ENCODE measurements around the gene PITRM1.
"Not testable (repeated sequence)": the region's sequence is repeated elsewhere in the genome, so short reads cannot be mapped to it uniquely, and the experiment has no call there.

Gene PITRM1

DNA sequence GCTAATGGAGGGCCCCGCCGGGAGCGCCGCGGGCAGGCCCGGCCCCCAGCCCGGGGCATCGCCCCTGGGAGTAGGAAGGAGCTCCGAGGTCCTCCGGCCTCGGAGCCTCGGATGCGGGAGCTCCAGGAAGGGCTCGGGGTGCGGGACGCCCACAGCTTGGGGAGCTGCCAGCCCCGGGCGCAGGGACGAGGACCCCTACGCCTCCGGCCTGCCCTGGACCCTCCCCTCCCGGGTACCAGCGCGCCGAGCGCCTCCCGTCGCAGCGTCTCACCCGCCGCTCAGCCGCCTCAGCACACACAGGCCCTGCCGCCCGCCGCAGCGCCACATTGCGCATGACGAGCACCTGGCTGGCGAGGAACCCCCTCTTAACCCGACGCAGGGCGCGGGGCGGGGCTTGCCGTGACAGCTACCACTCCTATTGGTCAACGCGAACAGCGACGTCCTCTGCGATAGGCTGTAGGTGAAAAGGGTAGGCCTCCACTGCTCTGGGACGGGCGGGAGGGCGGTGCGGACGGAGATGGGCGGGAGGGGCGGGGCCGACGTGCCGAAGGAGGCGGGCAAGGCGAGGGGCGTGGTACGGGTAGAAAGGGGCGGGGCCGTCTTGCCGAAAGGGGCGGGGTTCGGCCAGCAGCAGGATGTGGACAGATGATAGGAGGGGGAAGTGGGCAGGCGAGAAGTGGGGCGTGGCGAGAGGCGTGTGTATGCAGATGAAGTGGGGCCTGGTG, at the start of gene PITRM1:
Gene PITRM1, minus strand, starts transcription at position 337 of the 725 bp plus-strand sequence. Its CDS starts 10 bp downstream, at position 327.
- Histone ChIP-seq H3K9ac (ENCODE audit: low read length) (peak within 1 kb of the TSS; percentile 93), H3K36me3 (ENCODE audit: control insufficient read depth, insufficient read depth, low read length, severe bottlenecking) (peaks cover 24% of the 10 kb centered on the region), H3K4me3 (ENCODE audit: low read length) (peak within 1 kb of the TSS; percentile 87), H3K27me3 (replicated peaks; ENCODE audit: control insufficient read depth, insufficient read depth, low read length) (no peaks in the 10 kb centered on the region), H3K4me1 (ENCODE audit: control insufficient read depth, insufficient read depth, low read length) (peaks cover 13% of the 10 kb centered on the region), H3K9me3 (ENCODE audit: control insufficient read depth, low read length) (no peaks in the 10 kb centered on the region)
- DNase-seq (ENCODE audit: low read depth), result peak; percentile 99

GRCh38 chr10:3222068-3222467, 49.5 kb upstream of the PITRM1 start:
- Histone ChIP-seq H3K4me1 (ENCODE audit: control insufficient read depth, insufficient read depth, low read length) (peaks cover 9% of the 10 kb centered on the region), H3K27me3 (replicated peaks; ENCODE audit: control insufficient read depth, insufficient read depth, low read length) (no peaks in the 10 kb centered on the region), H3K9ac (ENCODE audit: low read length) (no peak overlapping the region), H3K4me3 (ENCODE audit: low read length) (no peak overlapping the region), H3K36me3 (ENCODE audit: control insufficient read depth, insufficient read depth, low read length, severe bottlenecking) (no peaks in the 10 kb centered on the region), H3K9me3 (ENCODE audit: control insufficient read depth, low read length) (no peaks in the 10 kb centered on the region)
- DNase-seq (ENCODE audit: low read depth), result peak; percentile 47

DNA sequence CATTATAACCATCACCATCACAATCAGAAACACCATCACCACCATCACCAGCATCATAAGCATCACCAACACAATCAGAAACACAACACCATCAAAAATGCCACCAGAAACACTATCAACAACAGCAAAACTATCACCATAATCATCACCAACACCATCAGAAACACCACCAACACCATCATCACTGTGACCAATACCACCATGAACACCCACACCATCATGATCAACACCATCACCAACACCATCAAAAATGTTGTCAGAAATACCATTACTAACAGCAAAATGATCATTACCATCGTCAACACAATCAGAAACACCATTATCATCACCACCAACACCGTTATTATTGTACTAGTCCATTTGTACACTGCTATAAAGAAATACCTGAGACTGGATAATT, 49.0 kb upstream of the PITRM1 start:
- not testable (repeated sequence) for H3K9ac ChIP-seq (ENCODE audit: low read length); DNase-seq (ENCODE audit: low read depth); H3K9me3 ChIP-seq (ENCODE audit: control insufficient read depth, low read length); H3K4me3 ChIP-seq (ENCODE audit: low read length); H3K4me1 ChIP-seq (ENCODE audit: control insufficient read depth, insufficient read depth, low read length); H3K27me3 ChIP-seq (replicated peaks; ENCODE audit: control insufficient read depth, insufficient read depth, low read length); H3K36me3 ChIP-seq (ENCODE audit: control insufficient read depth, insufficient read depth, low read length, severe bottlenecking)

- Histone ChIP-seq H3K36me3 (ENCODE audit: control insufficient read depth, insufficient read depth, low read length, severe bottlenecking) (no peaks in the 10 kb centered on the region), H3K9ac (ENCODE audit: low read length) (no peak overlapping the region), H3K4me3 (ENCODE audit: low read length) (no peak overlapping the region), H3K4me1 (ENCODE audit: control insufficient read depth, insufficient read depth, low read length) (peaks cover 3% of the 10 kb centered on the region), H3K27me3 (replicated peaks; ENCODE audit: control insufficient read depth, insufficient read depth, low read length) (no peaks in the 10 kb centered on the region), H3K9me3 (ENCODE audit: control insufficient read depth, low read length) (no peaks in the 10 kb centered on the region)
- no peak for DNase-seq (ENCODE audit: low read depth)
Observed at GRCh38 chr10:3220853-3221252, 48.3 kb upstream of the PITRM1 start.

DNA sequence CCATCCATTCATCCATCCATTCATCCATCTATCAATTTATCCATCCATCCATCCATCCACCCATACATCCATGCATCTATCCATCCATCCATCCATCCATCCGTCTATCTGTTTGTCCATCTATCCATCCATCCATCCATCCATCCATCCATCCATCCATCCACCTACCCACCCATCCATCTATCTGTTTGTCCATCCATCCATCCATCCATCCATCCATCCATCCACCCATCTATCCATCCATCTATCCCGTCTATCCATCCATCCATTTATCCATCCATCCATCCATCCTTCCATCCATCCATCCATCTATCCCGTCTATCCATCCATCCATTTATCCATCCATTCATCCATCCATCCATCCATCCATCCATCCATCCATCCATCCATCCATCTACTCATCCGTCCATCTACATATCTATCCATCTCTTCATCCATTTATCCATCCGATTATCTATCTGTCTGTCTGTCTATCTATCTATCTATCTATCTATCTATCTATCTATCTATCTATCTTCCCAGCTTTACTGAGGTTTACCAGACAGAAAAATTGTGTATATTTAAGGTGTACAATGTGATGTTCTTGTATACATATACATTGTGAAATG, 46.5 kb upstream of the PITRM1 start:
- not testable (repeated sequence) for DNase-seq (ENCODE audit: low read depth); H3K27me3 ChIP-seq (replicated peaks; ENCODE audit: control insufficient read depth, insufficient read depth, low read length); H3K4me1 ChIP-seq (ENCODE audit: control insufficient read depth, insufficient read depth, low read length); H3K36me3 ChIP-seq (ENCODE audit: control insufficient read depth, insufficient read depth, low read length, severe bottlenecking); H3K4me3 ChIP-seq (ENCODE audit: low read length); H3K9ac ChIP-seq (ENCODE audit: low read length); H3K9me3 ChIP-seq (ENCODE audit: control insufficient read depth, low read length)

DNA sequence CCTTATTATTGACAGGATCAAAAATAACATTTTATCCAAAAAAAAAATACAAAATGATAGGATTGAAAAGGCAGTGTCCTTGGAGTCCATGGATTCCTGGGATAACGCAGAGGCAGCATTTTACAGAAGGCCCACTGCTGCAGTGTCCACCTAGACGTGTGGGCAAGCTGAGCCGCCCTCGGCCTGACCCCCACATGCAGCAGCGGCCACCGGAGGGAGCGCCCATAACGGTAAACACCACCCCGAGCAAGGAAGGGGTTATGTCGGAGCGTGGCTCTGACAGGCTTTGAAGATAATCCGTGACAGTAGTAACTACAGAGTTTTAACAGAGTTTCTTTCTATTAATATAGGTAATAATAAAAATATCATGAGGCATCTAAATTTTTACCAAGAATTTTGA, 45.3 kb upstream of the PITRM1 start:
- DNase-seq (ENCODE audit: low read depth), result no peak
- Histone ChIP-seq H3K36me3 (ENCODE audit: control insufficient read depth, insufficient read depth, low read length, severe bottlenecking) (no peaks in the 10 kb centered on the region), H3K9me3 (ENCODE audit: control insufficient read depth, low read length) (no peaks in the 10 kb centered on the region), H3K4me3 (ENCODE audit: low read length) (no peak overlapping the region), H3K4me1 (ENCODE audit: control insufficient read depth, insufficient read depth, low read length) (peaks cover 9% of the 10 kb centered on the region), H3K9ac (ENCODE audit: low read length) (no peak overlapping the region), H3K27me3 (replicated peaks; ENCODE audit: control insufficient read depth, insufficient read depth, low read length) (no peaks in the 10 kb centered on the region)

GRCh38 chr10:3217301-3217700, 44.7 kb upstream of the PITRM1 start:
- peak; percentile 44 for DNase-seq (ENCODE audit: low read depth)
- Histone ChIP-seq H3K9me3 (ENCODE audit: control insufficient read depth, low read length) (no peaks in the 10 kb centered on the region), H3K27me3 (replicated peaks; ENCODE audit: control insufficient read depth, insufficient read depth, low read length) (no peaks in the 10 kb centered on the region), H3K4me1 (ENCODE audit: control insufficient read depth, insufficient read depth, low read length) (peaks cover 9% of the 10 kb centered on the region), H3K9ac (ENCODE audit: low read length) (no peak overlapping the region), H3K4me3 (ENCODE audit: low read length) (no peak overlapping the region), H3K36me3 (ENCODE audit: control insufficient read depth, insufficient read depth, low read length, severe bottlenecking) (no peaks in the 10 kb centered on the region)

DNA sequence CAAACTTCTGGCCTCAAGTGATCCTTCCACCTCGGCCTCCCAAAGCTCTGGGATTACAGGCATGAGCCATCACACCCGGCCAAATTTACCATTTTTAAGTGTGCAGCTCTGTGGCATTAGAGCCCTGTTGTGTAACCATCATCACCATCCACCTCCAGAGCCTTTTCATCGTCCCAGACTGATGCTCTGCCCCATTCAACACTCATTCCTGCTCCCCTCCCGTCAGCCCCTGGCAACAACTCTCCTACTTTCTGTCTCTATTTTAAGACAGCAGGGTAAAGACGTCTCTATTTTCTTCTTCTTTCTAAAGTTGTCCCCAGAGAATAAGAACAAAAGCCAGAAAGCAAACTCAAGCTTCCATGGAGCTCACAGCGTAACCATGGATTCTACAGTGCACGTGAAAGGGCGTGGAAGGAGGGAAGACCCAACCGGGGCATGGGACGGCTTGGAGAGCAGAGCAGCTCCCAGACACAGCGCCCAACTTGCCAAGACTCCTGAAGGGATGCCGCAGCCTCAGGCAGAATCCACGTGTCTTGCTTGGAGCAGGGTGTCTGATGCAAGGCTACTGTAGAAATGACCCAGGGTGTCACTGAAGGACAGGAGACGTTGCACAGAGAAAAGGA, 42.7 kb upstream of the PITRM1 start:
- peaks cover 3% of the 10 kb centered on the region for H3K27me3 ChIP-seq (replicated peaks; ENCODE audit: control insufficient read depth, insufficient read depth, low read length)
- DNase-seq (ENCODE audit: low read depth), result no peak
- H3K9ac ChIP-seq (ENCODE audit: low read length), result no peak overlapping the region
- no peaks in the 10 kb centered on the region for H3K36me3 ChIP-seq (ENCODE audit: control insufficient read depth, insufficient read depth, low read length, severe bottlenecking)
- H3K9me3 ChIP-seq (ENCODE audit: control insufficient read depth, low read length), result no peaks in the 10 kb centered on the region
- H3K4me3 ChIP-seq (ENCODE audit: low read length), result no peak overlapping the region
- H3K4me1 ChIP-seq (ENCODE audit: control insufficient read depth, insufficient read depth, low read length), result peaks cover 9% of the 10 kb centered on the region

DNA sequence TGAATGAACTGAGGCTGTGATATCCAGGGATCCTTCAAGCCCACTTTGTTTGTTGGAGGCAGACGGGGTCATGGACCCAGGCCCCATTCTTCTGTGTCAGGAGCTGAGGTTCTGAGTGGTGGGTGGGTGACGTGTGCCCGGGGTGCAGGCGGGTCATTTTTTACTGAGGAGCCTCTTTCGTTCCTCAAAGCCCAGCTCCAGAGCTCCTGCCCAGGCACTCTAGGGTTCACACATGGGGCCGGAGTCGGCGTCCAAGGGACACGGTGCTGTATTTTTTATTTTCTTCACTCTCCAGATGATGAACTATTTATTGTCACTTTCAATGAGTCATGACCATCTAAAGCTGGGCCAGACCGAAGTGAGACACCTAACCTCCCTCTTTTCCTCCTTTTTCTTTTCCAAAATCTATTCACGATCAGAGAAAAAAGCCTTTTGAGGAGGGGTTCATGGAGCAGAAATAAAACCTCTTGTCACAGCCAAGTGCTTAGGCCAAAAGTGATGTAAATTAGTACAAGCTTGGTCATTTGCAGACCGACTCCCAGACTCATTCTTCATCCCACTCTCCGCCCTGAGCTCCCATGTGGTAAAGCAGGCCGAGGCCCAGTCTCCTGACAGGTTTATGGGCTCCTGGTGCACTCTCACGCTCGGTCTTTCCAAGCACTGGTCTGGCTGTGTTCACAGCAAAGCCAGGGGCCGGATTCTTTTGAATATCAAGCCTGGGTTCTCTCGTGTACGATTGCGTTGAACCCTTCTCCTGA, 41.4 kb upstream of the PITRM1 start:
- no peak for DNase-seq (ENCODE audit: low read depth)
- H3K4me1 ChIP-seq (ENCODE audit: control insufficient read depth, insufficient read depth, low read length), result peaks cover 9% of the 10 kb centered on the region

DNA sequence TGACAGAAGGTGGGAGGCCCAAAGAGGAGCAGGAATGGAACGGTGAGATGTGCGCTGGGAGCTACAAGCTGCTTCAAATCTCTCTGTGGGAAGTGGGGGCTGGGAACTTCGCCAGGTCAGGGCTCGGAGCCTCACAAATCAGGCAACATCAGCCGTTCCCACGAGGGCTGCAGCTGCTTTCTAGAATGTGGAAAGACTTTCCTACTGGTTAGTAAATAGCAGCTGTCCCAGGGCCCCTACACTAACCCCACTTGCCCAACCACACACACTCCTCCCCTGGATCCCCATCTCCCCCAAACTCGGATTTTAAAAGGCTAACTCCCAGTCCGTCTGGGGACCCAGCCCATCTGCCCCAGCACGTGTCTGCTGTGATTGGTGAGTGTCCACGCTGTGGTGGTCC, 40.6 kb upstream of the PITRM1 start:
- peaks cover 9% of the 10 kb centered on the region for H3K4me1 ChIP-seq (ENCODE audit: control insufficient read depth, insufficient read depth, low read length)
- DNase-seq (ENCODE audit: low read depth), result no peak
- H3K27me3 ChIP-seq (replicated peaks; ENCODE audit: control insufficient read depth, insufficient read depth, low read length), result peaks cover 23% of the 10 kb centered on the region
- H3K36me3 ChIP-seq (ENCODE audit: control insufficient read depth, insufficient read depth, low read length, severe bottlenecking), result no peaks in the 10 kb centered on the region
- H3K9me3 ChIP-seq (ENCODE audit: control insufficient read depth, low read length), result no peaks in the 10 kb centered on the region
- H3K4me3 ChIP-seq (ENCODE audit: low read length), result no peak overlapping the region
- no peak overlapping the region for H3K9ac ChIP-seq (ENCODE audit: low read length)

More for the DNA sequence above, 41.4 kb upstream of the PITRM1 start:
- no peak overlapping the region for H3K9ac ChIP-seq (ENCODE audit: low read length)
- peaks cover 16% of the 10 kb centered on the region for H3K27me3 ChIP-seq (replicated peaks; ENCODE audit: control insufficient read depth, insufficient read depth, low read length)
- no peak overlapping the region for H3K4me3 ChIP-seq (ENCODE audit: low read length)
- no peaks in the 10 kb centered on the region for H3K9me3 ChIP-seq (ENCODE audit: control insufficient read depth, low read length)
- no peaks in the 10 kb centered on the region for H3K36me3 ChIP-seq (ENCODE audit: control insufficient read depth, insufficient read depth, low read length, severe bottlenecking)

DNA sequence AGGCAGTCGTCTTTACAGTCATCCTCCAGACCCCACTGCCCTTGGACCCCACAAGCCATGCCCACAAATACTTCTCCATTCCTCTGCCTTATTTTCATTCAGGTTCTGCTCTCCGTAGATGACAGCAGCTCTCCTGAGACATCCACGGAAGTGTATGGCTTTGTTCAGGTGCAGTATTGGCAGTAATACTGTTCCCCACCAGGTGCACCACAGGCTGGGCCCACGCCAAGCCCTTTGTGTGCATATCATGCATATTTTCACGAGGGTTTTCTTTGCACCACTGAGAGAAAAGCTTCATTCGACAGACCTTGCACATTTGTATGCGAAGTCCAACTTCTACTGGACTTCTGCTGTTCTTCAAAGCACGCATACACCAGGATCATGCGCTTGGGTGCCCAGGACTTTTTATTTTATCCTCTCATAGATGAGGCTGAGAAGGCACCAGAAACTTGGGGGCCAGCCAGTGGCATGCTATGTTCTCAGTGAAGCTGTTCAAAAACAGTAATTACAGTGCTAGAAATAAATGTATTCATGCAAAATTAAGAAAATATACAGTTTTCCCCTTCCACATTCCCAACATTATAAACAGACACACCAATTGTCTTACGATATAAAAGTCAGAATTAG, 37.8 kb upstream of the PITRM1 start:
- Histone ChIP-seq H3K27me3 (replicated peaks; ENCODE audit: control insufficient read depth, insufficient read depth, low read length) (peaks cover 29% of the 10 kb centered on the region), H3K9me3 (ENCODE audit: control insufficient read depth, low read length) (no peaks in the 10 kb centered on the region)
- DNase-seq (ENCODE audit: low read depth), result no peak

More for the DNA sequence above, 37.8 kb upstream of the PITRM1 start:
- Histone ChIP-seq H3K36me3 (ENCODE audit: control insufficient read depth, insufficient read depth, low read length, severe bottlenecking) (no peaks in the 10 kb centered on the region), H3K4me1 (ENCODE audit: control insufficient read depth, insufficient read depth, low read length) (peaks cover 11% of the 10 kb centered on the region), H3K9ac (ENCODE audit: low read length) (no peak overlapping the region), H3K4me3 (ENCODE audit: low read length) (no peak overlapping the region)
